Right lobe of liver (tissue), 4 donors: ENCODE measurements around the gene KLHL42.

Experiments used
- CTCF ChIP-seq, 4 donors: fragments of 200-600 bp in 3 of 4; fragments of 450-650 bp in 1 of 4; IDR thresholded peaks; one replicate each; pipeline versions ENCODE4 v1.5.1 to v1.8.0; 2016 to 2022; ENCODE audit warnings: antibody characterized with exemption in 4 of 4, mild to moderate bottlenecking in 2 of 4
- POLR2A ChIP-seq: fragments of 450-650 bp; IDR thresholded peaks from one replicate; pipeline ENCODE4 v1.6.1; 2017; ENCODE audit warnings: antibody characterized with exemption, mild to moderate bottlenecking
- donor health status: DM: no; HTN: no; CAD: no.
- donor health status: DM: no; HTN: no; CAD: no.
- donor health status: DM: no; HTN: yes; CAD: no.

DNA sequence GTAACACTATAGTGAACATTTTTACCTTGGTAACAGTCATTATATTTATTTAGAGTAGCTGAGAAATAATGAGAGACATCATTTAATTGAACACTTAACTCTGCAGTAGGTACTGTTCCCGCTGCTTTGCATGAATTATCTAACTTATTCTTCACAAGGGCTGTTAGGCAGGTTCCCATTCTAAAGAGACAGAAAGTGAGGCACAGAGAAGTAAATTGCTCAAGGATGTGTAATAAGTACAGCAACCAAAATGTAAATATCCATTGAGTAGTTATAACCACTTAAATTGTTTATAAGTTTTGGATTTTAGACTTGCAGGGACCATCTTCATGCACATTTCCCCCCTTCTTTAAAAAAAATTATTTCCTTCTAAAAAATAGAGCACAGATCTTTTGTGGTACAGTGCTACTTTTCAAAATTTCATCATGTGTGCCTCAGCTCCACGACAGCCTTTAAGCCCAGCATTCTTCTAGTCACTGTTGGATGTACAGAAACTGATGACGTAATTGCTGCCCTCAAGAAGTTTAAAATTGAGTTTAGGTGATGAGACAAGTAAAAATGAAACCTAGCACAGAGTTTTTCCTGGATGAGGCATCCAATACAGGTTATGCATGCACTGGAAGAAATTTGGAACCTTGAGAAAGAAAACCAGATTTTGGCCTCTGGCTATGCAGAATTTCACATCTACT lies 6.0 kb downstream of the KLHL42 start:
- no peak for TF ChIP-seq CTCF (IDR thresholded peaks at IDR 0.05)
- TF ChIP-seq POLR2A, result no peak
